ENCODE results near the gene ADGRD1.
"Not testable (repeated sequence)": the region's sequence is repeated elsewhere in the genome, so short reads cannot be mapped to it uniquely, and the experiment has no call there.

The ADGRD1 gene

DNA sequence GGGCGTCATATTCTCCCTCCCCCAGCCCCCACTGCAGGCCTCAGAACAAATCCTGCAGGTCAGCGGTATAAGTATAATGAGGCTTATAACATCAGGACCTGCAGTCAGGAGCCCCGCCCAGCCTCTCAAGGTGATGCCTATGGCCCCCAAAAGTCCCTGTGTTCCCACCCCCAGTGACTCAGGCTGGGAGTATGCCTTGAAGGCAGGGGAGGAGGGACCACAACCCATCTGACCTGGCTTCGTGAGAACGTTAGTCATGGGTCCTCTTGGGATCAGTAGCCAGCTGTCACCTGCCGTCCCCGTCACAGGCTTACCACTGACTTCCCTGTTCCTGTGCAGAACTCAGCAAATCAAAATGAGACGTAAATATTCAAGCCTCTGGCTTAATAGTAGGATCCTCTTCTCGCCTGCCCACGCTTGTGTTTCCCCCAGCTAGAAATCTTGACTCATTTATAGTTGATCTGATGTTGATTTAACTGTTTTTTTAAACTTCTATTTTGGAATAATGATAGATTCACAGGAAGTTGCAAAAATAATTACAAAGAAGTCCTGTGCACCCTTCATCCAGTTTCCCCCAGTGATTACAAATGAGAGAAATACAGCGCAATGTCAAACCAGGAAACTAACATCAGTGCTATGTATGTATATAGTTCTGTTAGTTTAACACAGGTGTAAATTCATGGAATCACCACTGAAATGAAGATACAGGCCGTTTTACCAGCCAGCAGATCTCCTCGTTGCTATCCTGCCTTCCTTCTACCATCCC, 107.5 kb downstream of the ADGRD1 start:
- no peak for DNase-seq

DNA sequence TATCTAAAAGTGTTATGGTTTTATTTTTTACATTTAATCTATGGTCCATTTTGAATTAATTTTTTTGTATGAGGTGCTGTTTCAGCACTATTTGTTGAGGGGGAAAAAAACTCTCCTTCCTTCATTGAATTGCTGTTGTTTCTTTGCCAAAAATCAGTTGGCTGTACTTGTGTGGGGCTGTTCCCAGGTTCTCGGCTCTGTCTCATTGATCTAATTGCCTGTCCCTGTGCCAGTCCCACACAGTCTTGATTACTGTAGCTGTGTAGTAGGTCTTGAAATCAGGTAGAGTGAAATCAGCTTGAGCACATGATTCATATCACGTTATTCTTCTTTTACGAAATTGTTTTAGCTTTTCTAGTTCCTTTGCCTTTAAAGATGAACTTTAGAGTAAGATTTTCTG, 109.7 kb downstream of the ADGRD1 start:
- DNase-seq = no peak

DNA sequence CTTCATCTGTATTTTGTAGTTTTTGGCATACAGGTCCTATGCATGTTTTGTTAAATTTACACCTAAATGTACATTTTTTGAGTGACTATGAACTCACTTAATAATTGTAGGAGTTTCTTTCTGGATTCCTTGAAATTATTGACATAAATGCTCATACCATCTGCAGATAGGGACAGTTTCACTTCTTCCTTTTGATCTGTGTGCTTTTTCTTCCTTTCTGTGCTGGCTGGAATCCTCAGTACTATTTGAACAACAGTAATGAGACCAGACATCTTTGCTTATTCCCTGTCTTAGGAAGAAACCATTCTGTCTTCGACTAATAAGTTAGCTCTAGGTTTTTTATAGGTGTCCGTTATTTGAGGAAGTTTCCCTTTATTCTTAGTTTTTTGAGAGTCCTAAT, 110.3 kb downstream of the ADGRD1 start:
- no peak for DNase-seq

DNA sequence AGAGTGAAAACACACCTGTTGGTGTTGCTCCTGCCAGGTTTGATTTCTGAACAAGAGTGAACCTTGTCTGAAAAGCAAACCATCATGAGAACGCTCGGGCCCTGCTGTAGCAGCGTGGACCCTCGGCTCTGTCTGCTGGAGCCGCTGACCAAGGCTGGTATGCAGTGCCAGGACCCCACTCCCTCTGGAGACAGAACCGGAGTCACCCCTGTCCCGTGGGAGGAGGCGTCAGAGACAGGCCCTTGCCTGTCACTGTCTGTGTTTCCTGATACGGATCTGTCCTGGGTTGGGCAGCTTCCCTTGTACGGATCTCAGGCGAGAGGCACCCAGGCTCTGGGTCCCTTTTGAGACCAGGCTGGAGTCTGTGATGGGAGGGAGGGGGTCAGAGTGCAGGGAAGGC, 111.6 kb downstream of the ADGRD1 start:
- DNase-seq = no peak

DNA sequence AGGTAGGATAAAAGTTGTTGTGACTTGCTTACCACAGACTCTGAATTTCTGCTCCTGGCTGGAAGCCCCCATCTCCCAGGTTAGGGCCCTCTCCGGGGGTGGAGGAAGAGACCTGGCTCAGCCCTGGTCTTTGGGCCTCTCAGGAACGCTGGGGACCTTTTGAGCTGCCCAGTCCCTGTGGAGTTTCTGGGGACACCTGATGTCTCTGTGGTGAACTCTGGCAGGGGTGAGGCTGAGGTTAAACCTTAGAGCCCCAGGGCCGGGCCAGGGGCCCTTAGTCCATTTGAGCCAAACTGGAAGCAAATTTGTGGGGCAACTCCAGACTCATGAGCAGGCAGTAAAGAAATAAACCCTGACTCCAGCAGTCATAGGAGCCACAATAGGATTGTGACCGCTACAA, 112.1 kb downstream of the ADGRD1 start:
- DNase-seq = no peak

DNA sequence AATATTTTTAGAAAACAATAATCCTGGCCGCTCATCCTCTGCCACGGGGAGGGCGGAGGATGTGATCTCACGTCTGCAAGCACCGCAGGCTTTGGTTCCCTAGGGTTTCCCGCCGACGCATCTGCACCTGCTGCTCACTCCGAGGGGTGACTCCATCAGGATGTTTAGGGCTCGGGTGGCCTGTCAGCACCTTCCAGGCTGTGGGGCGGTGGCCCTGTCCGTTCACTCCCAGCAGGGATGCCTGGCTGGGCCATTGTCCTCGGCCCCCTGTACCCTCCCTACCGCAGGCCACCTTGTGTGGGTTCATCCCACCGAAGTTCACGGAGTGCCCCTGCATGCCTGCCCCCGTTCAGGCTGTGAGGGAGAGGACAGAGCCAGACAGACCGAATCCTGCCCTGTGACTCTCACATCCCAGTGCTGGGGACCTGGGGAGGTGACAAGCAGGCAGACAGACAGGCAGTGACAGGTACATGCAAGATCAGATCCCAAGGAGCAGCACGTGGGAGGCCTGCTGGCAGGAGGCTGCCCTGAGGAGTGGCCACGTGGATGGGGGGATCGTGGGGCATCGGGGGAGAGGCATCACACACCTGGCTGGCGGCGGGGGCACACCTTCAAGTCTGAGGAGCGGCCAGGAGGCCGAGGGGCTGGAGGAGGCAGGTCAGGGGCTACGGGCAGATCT, 112.6 kb downstream of the ADGRD1 start:
- no peak for DNase-seq

DNA sequence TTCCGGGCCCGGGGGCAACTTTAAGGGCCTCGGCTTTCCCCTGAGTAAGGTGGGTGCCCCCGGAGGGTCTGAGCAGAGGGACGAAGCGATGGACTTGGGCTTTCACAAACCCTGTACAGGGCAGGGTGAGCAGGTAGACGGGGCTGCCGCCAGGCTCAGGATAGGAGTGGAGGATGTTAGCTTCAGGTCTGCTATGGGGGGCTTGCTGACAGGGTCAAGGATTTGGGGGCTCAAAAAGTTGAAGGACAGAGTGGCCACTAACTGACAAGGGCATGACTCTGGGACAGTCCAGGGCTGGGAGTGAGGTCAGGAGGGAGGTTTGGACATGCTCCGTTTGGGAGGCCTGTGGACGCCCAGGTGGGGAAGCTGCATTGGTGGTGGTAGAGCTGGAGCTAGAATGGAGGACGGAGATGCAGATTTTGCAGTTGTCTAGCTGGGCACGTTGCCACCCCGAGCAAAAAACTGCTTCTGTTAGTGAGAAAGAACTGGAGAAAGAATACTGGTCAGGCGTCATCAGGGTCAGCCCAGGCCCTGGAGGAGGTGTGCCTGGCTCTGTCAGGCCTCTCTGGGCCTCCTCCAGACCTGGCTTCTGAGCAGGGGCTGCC, 113.3 kb downstream of the ADGRD1 start:
- no peak for DNase-seq

DNA sequence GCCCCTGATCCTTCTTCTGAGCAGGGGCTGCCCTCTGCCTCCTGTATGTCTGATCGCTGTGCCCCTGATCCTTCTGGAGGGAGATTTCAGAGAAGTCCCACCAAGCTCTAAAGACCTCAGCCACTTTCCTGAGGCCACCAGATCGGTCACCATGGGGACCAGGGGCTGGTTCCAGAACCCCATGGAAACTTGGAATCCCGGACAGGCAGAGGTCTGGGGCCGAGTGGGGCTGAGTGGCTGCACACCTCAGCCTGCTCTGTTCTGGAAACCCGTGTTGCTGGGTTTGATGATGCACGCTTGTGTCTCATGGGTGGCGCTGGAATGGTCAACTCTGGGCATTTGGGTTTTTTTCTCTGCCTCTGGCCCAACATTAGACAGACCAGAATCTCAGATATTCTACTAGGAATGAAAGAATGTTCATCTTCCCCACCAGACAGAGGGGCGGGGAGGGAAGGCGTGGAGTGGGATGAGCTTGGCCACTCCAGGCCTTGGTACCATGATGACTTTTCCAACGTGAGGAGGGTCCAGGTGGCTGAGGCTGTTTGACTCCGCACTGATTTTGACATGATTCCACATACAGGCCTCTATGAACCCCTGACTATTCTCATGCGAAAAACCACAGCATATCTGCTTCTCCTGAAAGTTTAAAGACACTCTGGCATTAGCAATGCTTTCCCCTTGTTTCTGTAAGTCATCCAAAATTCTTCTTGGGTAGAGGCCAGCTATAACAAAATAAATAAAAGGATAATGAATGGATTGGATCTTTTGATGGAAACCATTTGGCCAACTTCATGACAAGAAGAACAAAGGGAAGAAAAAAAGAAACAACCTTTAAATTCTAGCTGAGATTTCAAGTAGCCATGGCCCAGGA, 114.5 kb downstream of the ADGRD1 start:
- DNase-seq = no peak

DNA sequence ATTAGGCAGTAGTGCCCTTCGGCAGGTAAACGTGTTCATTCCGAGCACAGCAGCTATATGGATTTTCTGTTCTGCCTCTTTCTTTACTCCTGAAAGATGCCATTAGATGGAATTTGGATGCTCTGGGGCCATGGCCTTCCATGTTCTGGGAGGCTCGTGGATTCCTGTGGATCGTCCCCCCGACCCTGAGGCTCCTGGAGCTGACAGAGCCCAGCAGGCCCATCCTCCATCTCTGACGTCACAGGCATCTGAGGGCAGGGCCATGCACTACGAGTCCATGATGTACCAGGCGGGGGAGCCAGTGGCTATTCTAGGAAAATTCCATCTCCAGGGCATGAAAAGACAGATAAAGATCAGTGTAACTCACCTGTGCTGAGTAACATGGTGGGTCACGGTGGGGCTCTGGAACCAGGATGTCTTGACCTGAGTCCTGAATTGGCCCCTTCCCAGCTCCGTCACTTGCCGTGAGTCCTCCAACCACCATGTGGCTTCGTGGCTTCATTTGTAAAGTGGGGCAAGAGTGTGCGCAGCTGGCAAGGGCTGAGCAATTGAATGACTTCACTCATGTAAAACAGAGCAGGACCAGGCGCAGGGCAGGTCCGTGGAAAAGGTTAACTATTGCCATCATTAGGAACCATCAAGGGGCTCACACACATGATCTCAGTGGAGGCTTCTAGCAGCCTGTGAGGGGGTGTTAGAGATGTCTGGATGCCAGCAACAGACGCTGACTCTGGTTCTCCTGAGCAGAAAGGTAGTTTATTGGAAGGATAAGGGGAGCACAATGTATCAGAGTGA, 115.4 kb downstream of the ADGRD1 start:
- not testable (repeated sequence) for DNase-seq

DNA sequence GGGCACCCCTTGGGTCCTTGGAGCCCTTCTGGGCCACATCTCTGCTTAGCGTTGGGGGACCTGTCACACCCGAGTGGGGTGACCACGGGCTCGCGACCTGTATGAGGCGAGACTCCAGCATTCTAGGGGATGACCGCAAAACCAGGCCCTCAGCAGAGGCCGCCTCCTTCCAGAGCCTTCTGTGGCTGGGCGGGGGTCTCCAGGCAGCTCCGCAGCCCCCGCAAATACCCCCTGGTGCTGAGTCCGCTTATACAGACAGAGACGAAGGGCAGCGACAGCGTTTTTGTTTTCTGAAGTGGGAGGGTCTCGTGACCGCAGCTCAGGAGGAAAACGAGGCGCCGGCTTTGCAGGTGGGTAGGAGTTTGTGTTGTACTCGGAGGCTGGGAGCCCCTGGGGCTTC, 116.4 kb downstream of the ADGRD1 start:
- DNase-seq = not testable (repeated sequence)

DNA sequence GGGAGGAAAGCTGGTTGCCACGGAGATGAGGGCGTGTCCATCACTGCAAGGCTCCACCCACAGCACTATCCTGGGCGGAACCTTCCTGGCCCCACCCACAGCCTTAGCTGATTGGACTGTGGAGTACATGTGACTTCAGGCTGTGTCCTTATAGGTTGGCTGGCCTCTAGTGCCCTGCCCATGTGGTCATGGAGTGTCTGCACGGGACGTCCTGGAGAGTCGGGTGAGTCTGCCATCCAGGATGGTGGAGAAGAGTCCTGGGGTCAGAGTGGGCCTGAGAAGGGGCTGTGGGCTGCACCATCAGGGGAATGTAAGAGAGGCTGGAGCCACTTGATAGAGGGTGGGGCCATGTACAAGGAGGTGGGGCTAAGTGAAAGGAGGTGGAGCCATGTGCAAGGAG, 117.0 kb downstream of the ADGRD1 start:
- not testable (repeated sequence) for DNase-seq

DNA sequence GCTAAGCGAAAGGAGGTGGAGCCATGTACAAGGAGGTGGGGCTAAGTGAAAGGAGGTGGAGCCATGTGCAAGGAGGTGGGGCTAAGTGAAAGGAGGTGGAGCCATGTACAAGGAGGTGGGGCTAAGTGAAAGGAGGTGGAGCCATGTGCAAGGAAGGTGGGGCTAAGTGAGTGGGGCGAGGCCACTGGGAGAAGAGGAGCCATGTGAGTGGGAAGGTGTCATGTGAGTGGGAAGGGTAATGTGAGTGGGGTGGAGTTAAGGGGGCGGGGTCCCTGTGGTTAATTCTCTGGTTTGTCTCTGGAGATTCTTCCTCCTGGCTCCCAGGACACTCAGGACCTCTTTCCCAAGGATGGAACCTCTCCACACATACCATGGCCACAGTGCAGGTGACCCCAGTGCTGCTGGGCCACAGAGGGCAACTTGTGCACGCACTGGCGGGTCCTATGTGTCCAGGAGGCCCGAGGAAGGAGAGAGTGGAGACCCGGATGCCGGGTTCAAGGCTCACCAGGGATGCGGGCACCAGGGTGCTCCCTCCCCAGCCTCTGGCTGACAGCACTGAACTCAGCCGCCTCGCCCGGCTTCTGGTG, 117.6 kb downstream of the ADGRD1 start:
- DNase-seq = not testable (repeated sequence)

DNA sequence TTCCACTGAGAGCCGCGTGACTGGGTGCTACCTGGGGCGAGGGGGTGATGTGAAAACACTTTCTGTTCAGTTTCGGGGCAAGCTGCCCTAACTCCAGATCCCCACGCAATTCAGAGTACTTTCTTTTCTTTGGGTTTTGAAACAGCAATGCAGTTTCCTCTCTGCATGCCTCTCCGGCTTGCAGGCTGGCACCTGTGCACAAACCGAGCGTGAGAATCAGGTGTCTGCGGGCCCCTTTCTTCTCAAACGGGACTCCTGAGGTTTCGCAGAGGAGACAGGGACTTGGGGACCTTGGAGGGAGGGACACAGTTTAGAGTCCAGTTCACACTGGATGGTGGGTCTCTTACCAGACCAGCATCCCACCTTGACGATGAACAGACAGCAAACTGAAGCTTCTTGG, 118.2 kb downstream of the ADGRD1 start:
- DNase-seq = not testable (repeated sequence)

DNA sequence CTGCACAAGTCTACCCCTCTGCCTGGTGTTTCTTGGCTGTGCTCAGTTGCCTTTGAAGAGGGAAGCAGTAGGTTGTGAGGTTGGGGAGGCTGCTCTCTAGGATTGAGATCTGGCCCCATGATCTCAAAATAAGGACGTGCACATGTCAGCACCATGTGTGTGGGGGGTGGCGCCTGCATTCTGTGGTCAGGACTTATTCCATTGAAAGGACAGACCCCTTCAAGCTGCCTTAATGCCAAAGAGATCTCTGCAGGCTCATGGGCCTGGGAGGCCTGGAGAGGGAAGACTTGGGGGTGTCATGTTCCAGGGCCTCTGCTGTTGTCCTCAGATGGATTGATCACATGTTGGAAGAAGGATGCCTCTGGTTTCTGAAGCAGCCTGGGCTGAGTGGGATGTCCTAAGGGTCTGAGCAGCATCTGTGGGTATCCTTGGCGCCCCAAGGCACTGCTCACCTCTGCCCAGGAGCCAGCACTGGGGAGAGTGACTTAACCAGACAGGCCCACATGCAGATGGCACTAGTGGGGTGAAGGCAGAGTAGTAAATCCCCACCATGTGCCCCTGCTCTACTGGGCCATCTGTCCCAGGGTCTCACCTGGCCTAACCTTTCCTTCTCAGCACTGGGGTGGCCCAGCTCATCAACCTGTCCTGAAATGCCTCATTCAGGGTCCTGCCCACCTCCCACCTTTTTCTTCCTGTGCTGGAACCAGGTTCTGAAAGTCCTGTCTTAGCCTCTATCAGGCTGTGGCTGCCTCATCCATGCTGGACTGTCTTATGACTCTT, 118.9 kb downstream of the ADGRD1 start:
- no peak for DNase-seq

DNA sequence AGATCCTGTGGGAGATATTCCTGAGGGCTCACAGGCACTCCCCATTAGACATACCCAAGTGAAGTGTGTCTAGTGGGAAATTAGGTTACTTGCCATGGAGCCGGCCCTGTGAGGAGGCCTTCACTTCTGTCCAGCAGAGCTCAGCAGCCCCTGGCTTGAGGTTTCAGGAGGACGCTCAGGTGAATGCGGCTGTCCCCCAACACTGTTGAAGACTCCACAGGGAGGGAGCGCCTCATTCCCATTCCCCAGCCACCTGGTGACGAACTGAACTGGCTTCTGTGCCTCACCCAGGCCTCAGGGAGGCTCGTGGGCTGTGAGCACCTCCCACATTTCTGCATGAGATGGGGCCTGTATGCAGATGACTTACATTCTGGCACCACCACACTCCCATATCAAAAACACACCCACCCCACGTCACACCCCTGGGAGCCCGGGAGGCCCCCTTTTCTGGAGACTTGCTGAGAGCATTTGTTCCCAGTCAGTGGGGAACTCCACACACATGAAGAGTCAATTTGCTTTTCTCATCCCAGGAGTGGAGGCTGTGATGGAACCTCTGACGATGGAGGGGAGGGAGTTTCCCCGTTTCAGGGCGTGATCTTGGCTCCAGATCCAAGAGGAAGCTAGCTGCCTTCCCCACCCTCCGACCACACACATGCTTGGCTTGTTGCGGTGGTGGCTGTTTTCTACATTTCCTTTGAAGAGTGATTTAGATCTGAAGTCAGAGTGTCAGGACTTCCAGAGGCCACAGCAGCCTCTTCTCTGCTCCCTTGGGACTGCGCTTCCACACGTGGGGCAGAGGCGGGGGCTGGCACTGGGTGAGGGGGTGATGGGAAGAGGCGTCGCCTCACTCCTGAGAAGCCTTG, 120.7 kb downstream of the ADGRD1 start:
- DNase-seq = no peak

DNA sequence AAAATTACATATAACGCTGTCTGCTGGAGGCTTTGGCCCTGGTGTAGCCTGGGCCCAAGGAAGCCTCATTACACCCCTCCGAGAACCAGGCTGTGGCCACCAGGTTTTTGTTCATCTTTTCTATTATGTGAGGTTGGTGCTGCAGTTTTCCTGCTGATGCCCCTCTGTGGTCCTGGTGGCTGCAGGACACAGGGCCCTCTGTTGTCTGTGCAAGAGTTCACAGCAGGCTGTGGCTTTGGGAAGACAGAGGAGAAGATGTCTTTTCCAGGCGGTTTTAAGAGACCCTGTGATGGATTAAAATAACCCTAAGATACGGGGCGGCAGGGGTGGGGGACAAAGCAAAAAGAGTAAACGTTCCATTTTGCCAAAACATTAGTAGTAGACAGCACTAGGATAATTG, 121.5 kb downstream of the ADGRD1 start:
- no peak for DNase-seq

DNA sequence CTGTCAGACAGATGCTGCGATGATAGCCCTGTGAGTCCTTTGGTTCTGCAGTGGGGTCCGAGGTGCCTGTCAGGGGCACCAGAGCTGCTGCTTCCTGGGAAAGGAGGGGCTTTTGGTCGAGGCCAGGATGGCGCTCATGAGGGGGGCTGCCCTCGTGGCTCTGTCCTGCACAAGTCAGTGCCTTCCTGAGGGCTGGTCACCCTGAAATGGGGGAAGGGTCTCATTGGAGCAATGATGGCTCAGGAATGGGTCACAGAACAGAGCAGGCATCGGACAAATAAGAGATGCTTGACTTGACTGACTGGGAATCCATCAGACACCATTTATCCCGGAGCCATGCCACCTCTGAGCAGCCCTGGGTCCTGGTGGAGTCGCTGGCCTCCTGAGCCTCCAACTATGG, 121.9 kb downstream of the ADGRD1 start:
- DNase-seq = no peak

DNA sequence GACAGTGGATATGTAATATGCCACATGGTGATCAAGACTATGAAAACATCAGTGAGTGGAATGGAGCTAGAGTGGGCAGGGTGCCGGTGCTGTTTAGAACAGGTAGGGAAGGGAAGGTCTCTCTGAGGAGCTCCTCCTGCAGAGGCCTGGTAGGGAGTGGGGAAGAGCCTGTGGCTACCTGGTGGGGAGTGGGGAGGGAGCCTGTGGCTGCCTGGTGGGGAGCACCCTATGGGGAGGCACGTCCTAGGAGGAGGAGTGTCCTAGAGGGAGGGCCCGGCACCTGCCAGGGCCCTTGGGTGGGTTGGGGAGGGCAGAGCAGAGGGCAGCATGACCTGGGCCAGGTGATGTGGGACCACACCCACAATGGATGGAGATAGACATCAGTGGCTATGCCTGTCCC, 122.6 kb downstream of the ADGRD1 start:
- no peak for DNase-seq

DNA sequence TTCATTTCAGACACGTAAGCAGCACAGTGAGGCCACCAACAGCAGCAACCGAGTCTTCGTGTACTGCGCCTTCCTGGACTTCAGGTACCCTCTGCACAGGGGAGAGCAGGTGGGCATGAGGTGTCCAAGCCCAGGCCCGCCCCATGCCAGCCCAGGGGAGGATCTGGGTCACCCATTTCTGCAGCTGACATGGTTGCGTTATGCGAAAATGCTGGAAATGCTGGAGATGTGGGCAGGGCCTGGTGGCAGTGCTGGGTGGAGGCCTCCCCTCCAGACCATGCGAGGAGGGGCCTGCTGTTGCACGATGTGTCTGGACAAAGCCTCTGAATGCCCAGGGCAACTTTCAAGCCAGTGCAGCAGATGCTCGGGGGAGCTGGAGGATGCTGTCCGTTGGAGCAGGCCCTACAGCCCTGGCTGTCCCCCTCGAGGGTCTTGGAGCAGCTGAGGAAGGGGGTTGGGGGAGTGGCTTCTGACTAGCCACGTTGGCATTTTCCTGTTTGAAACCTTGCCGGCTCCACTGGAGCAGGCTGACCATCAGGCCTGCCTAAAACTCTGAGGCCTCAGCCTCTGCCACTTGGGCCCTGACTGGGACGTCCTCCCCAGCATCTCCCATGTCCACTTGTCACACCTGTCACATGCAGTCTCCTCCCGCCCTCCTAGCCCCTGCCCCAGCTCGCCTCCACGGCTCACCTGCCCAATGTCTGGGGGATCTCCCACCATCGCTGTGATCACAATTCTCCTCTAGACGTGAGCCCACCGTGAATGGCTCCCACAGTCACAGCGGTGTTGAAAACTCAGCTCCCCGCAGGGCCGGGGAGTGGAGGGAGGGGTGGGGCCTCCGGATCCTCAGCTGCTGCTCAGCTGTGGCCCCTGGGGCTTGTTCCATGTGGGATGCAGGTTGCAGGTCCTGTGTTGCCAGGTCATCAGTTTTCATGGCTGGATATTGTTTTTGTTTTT, 123.4 kb downstream of the ADGRD1 start:
- no peak for DNase-seq
